Panc1 (cell line): ENCODE measurements around the gene WDFY3. TPM values are rescaled to one million over a fixed set of nuclear protein-coding genes. Genes with fewer than 3 reads are reported as not detected.

Experiments used
- ATAC-seq: fragments of 200-7000 bp; cut with Tn5 transposase; 2 replicates; pipeline ENCODE4 v1.9.1; 2020; ENCODE audit warnings: mild to moderate bottlenecking, moderate library complexity
- BruUV-seq: library from RNA; stranded (reverse); fragments of 400-500 nt; replicated peaks from 2 replicates; lab custom pipeline; 2021; lab: Mats Ljungman, UMichigan
- CTCF ChIA-PET: fragments of 300-600 bp; sonication (Branson Sonifier 250); formaldehyde crosslinking; loops from one replicate; lab custom pipeline; 2022; ENCODE audit warnings: antibody characterized with exemption; lab: Charles Lee
- POLR2A ChIA-PET: fragments of 300-600 bp; sonication (Branson Sonifier 250); formaldehyde crosslinking; loops from one replicate; lab custom pipeline; 2022; ENCODE audit warnings: antibody characterized with exemption; lab: Charles Lee
- DNase-seq: peaks from one replicate; pipeline ENCODE4 v3.0.0-alpha.2; 2010; ENCODE audit warnings: low read depth, low spot score
- H3K27ac ChIP-seq: 2 replicates; pipeline ENCODE4 v1.5.1; 2011; ENCODE audit warnings: mild to moderate bottlenecking, low read length, inconsistent platforms
- H3K27me3 ChIP-seq: fragments of 200-500 bp; sonication (Bioruptor generic); 2 replicates; pipeline ENCODE4 v1.6.0; 2014; ENCODE audit warnings: low read length, inconsistent platforms; ENCODE audit not compliant: control insufficient read depth, insufficient read depth
- H3K36me3 ChIP-seq: fragments of 200-500 bp; sonication (Bioruptor generic); 2 replicates; pipeline ENCODE4 v1.5.1; 2014; ENCODE audit warnings: inconsistent platforms, mild to moderate bottlenecking, low read length, moderate library complexity; ENCODE audit not compliant: control insufficient read depth, insufficient read depth
- H3K4me1 ChIP-seq: 2 replicates; pipeline ENCODE4 v1.5.1; 2011; ENCODE audit warnings: inconsistent platforms, mild to moderate bottlenecking, low read length, moderate library complexity; ENCODE audit not compliant: control insufficient read depth, insufficient read depth
- H3K4me3 ChIP-seq, 2 experiments: 2 replicates each; pipeline ENCODE4 v1.5.1; 2011 to 2012; ENCODE audit warnings: low read depth in 2 of 2, low read length in 2 of 2, mild to moderate bottlenecking in 2 of 2, inconsistent platforms in 1 of 2, moderate library complexity in 1 of 2
- H3K9me3 ChIP-seq: fragments of 200-500 bp; sonication (Bioruptor generic); 2 replicates; pipeline ENCODE4 v1.5.1; 2014; ENCODE audit warnings: low read depth, mild to moderate bottlenecking, inconsistent platforms, low read length, moderate library complexity; ENCODE audit not compliant: control insufficient read depth, insufficient read depth
- POLR2AphosphoS5 ChIP-seq: IDR thresholded peaks from 2 replicates; pipeline ENCODE4 v1.6.1; 2012; ENCODE audit warnings: mild to moderate bottlenecking, low read depth, low read length, moderate library complexity
- SIN3A ChIP-seq: IDR thresholded peaks from 2 replicates; pipeline ENCODE4 v1.6.1; 2012; ENCODE audit warnings: low read depth, mild to moderate bottlenecking, low read length, moderate library complexity, borderline replicate concordance; ENCODE audit not compliant: insufficient read depth
- TCF7L2 ChIP-seq: IDR thresholded peaks from 2 replicates; pipeline ENCODE4 v1.6.1; 2011; ENCODE audit warnings: mild to moderate bottlenecking, low read depth, low read length, inconsistent platforms
- in situ Hi-C: cut with HindIII; loops from 2 replicates; pipeline ENCODE4 v1.10.0; 2016; ENCODE audit warnings: low sequenced_read_pairs, low pct_unique_long_range_greater_than_20kb
- intact Hi-C: fragments of 100-400 bp; cut with micrococcal nuclease; formaldehyde crosslinking; loops from one replicate; pipeline ENCODE4 v1.10.0; 2022; ENCODE audit not compliant: unreplicated experiment
- total RNA-seq: library from RNA; stranded (reverse); gene quantifications from one replicate; pipeline ENCODE4 v1.2.1, GENCODE V29; 2021; ENCODE audit not compliant: unreplicated experiment
- TF ChIP-seq, protein P1 (sequence below), 2 experiments: IDR thresholded peaks; 2 replicates each; pipeline ENCODE4 v1.6.1; 2011 to 2012; ENCODE audit warnings: low read depth in 2 of 2, control low read depth in 1 of 2, low read length in 1 of 2, mild to moderate bottlenecking in 1 of 2, moderate library complexity in 1 of 2; ENCODE audit not compliant: insufficient read depth in 1 of 2
- TF ChIP-seq, protein P2 (sequence below): fragments of 450-650 bp; IDR thresholded peaks from 2 replicates; pipeline ENCODE4 v1.5.1; 2017; ENCODE audit warnings: mild to moderate bottlenecking

The WDFY3 gene
- total RNA-seq, 1 experiment from 2014 or later, result 47.8 TPM

DNA sequence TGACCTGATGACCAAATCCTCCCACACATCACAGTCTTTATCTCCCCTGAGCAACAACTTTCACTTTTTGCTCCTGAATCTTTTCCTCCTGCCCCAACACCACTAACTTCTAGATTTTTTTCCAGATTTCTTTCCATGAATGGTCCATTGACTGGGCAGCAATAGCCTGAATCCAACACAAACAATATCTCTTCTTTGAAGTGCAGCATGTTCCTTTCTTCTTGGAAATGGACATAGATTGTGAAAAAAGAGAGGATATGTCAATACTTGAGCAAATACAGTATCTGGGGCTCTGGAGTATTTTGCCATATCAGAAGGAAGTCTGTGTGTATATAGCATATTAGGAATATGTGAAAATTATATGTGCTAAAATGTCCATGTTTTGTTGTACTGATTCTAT, 328.4 kb downstream of the WDFY3 start:
- ATAC-seq (no peak), DNase-seq (no peak)
- Histone ChIP-seq H3K27ac (no peak overlapping the region), H3K36me3 (no peaks in the 10 kb centered on the region), H3K4me3 (no peak overlapping the region), H3K9me3 (no peaks in the 10 kb centered on the region), H3K4me1 (no peaks in the 10 kb centered on the region), H3K27me3 (no peaks in the 10 kb centered on the region)
- in situ Hi-C loops (no loop called here), intact Hi-C loops (no loop called here)
- BruUV-seq, result no TSS peak
- ChIA-PET POLR2A (no interaction called here), CTCF (no interaction called here)
- TF ChIP-seq, protein P1, sequence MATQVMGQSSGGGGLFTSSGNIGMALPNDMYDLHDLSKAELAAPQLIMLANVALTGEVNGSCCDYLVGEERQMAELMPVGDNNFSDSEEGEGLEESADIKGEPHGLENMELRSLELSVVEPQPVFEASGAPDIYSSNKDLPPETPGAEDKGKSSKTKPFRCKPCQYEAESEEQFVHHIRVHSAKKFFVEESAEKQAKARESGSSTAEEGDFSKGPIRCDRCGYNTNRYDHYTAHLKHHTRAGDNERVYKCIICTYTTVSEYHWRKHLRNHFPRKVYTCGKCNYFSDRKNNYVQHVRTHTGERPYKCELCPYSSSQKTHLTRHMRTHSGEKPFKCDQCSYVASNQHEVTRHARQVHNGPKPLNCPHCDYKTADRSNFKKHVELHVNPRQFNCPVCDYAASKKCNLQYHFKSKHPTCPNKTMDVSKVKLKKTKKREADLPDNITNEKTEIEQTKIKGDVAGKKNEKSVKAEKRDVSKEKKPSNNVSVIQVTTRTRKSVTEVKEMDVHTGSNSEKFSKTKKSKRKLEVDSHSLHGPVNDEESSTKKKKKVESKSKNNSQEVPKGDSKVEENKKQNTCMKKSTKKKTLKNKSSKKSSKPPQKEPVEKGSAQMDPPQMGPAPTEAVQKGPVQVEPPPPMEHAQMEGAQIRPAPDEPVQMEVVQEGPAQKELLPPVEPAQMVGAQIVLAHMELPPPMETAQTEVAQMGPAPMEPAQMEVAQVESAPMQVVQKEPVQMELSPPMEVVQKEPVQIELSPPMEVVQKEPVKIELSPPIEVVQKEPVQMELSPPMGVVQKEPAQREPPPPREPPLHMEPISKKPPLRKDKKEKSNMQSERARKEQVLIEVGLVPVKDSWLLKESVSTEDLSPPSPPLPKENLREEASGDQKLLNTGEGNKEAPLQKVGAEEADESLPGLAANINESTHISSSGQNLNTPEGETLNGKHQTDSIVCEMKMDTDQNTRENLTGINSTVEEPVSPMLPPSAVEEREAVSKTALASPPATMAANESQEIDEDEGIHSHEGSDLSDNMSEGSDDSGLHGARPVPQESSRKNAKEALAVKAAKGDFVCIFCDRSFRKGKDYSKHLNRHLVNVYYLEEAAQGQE (IDR thresholded peaks at IDR 0.05; ENCODE audit: insufficient read depth in 1 of 2, low read depth in 2 of 2, low read length in 1 of 2), result no peak
- TF ChIP-seq, protein P2, sequence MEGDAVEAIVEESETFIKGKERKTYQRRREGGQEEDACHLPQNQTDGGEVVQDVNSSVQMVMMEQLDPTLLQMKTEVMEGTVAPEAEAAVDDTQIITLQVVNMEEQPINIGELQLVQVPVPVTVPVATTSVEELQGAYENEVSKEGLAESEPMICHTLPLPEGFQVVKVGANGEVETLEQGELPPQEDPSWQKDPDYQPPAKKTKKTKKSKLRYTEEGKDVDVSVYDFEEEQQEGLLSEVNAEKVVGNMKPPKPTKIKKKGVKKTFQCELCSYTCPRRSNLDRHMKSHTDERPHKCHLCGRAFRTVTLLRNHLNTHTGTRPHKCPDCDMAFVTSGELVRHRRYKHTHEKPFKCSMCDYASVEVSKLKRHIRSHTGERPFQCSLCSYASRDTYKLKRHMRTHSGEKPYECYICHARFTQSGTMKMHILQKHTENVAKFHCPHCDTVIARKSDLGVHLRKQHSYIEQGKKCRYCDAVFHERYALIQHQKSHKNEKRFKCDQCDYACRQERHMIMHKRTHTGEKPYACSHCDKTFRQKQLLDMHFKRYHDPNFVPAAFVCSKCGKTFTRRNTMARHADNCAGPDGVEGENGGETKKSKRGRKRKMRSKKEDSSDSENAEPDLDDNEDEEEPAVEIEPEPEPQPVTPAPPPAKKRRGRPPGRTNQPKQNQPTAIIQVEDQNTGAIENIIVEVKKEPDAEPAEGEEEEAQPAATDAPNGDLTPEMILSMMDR, result no peak
- TF ChIP-seq TCF7L2 (no peak), POLR2AphosphoS5 (no peak)

DNA sequence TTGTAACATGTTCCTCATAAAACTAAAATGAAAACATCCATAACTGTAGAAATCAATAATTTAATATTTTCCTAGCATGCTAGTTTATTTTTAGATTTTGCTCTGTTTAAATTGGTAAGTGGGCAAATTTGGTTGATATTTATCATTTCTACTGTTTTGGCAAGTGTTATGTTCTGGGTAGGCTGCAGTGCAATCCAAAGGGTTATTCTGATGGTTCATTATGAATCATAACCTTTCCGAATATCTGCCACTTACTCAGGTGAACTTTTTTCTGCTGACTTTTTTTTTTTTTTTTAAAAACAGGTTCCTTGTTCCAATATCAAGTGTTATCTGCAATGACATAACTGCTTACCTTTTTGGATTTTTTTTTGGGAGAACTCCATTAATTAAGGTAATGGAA, 331.5 kb downstream of the WDFY3 start:
- ChIA-PET CTCF (no interaction called here), POLR2A (no interaction called here)
- in situ Hi-C loops, result no loop called here
- DNase-seq (no peak), ATAC-seq (no peak)
- no TSS peak for BruUV-seq
- TF ChIP-seq, protein P1 (IDR thresholded peaks at IDR 0.05; ENCODE audit: insufficient read depth in 1 of 2, low read depth in 2 of 2, low read length in 1 of 2), result no peak
- TF ChIP-seq, protein P2, result no peak
- no peak for TF ChIP-seq POLR2AphosphoS5
- no peak for TF ChIP-seq TCF7L2
- no peak for TF ChIP-seq SIN3A
- Histone ChIP-seq H3K4me1 (no peaks in the 10 kb centered on the region), H3K36me3 (no peaks in the 10 kb centered on the region), H3K9me3 (no peaks in the 10 kb centered on the region), H3K27ac (no peak overlapping the region), H3K4me3 (no peak overlapping the region), H3K27me3 (no peaks in the 10 kb centered on the region)
- intact Hi-C loops, result no loop called here
